NCI-H524 (cell line): ENCODE measurements around the gene LINS1.
A peak's percentile ranks its signal among the peaks of the same experiment; 100 is the strongest.

Experiments
- DNase-seq, 2 experiments: peaks; one replicate each; lab custom pipeline; 2025; lab: John Stamatoyannopoulos, UW

LINS1 gene, protein sequence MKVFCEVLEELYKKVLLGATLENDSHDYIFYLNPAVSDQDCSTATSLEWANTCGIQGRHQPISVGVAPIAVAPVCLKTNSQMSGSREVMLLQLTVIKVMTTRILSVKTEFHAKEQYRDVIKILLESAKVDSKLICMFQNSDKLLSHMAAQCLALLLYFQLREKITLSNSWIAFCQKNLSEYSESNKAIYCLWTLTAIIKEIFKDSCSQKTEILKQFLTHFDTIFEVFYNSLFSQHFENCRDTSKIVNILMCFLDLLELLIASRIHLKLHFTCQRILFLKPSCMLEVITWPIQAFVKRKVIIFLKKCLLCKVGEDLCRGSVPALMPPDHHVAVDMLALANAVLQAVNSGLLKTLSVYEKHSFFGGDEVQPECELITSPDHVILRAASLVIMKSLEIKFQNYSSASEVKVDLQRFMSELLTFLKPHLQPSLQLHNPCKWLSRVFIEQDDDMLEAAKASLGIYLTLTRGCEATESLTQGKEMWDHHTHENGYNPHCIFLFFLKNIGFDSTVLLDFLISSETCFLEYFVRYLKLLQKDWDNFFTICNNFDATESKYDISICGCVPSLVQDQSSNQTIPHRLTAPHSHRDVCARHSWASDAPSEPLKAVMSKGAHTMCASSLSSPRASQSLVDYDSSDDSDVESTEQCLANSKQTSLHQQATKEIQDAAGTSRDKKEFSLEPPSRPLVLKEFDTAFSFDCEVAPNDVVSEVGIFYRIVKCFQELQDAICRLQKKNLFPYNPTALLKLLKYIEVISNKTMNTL

DNA sequence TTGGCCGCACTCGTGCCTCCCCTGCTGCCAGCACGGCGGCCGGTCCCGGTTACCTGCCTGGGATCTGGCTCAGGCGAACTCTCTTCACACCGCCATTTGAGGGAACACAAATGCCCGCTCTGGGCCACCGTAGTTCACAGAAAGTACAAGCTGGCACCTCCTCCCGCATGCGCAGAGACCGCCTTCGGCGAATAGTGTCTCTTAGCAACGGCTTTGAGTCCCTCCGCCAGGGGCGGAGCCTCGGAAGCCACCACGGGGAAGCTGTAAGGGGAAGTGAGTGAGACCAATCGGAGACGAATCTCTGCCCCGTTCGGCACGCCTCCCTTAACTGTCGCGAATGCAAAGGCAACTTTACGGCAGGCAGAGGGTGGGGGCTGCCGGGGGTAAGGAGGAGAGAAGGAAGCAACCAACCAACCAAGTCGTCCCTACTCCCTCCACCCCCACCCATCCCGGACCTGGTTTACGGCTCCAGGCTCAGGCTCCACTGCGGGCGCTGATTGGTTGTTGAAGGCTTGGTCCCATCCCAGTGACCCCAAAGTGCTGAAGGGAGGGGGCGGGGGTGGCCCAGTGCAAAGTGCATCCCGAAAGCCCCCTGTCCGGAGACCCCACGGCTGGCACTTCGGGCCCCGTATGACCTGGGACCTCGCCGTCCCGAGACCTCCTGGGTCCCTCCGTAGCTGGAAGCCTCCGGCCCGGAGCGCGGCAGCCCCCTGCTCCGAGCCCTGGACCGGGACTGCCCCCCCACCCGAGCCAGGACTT lies at the start of gene LINS1, which contains the start of gene ASB7:
LINS1 (minus strand) TSS at position 121 of the 759 bp plus-strand sequence. CDS start 21,342 bp downstream, outside the sequence.
ASB7 (plus strand) TSS at position 526 of the 759 bp plus-strand sequence. CDS start 9,628 bp downstream, outside the sequence.
- peak; percentile 100 for DNase-seq

DNA sequence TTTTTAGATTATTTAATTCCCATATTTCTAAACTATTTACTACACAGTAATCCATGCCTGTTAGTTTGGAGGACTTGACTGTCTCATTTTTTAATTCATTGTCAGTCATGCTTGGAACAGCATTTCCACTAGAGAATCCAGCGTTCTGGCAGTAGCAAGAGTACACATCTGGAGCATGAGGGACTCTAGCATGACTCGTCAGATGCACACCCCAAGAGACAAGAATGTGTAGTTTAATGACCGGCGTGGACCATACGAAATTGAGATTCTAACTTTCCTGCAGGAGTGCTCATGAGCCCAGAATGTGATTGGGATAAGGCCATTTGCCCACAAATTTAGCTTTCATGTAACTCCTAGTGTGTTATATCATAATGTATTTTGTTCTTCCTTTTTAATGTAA lies 49.3 kb upstream of the LINS1 start:
- no peak for DNase-seq

DNA sequence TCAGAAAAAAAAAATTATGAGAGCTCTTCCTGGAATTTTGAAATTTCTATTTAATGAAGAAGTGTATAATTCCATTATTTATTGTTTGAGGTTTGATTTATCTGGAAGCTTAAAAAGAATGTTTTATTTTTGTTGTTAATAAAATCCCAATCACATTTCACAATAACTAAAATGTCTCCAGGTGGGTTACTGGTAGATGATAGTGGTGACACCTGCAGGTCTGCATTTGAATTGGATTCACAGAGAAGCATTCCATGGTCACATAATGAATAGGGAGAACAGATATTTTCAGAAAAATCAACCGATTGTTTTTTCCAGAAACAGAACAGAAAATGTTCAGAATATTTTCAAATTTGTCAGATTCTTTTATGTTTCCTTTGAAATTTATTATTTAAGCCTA lies 48.7 kb upstream of the LINS1 start:
- DNase-seq, result no peak

DNA sequence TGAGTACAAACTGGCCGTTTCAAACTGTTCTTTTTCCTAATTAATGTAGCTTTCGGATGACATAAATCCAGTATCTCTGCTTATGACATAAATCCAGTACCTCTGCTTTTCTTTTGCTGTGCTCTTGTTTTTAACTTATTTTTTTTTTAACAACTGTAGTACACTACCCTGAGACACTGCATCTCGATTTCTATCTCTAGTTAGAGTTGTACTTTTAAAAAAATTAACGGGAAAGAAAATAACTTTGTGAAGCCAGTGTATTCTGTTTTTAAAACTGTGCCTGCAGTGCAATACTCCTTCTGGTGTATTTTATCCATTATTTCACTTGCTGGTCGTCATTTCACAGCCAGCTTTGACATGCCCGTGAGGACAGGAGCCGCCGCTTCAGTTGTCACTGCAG lies 47.0 kb upstream of the LINS1 start:
- no peak for DNase-seq

DNA sequence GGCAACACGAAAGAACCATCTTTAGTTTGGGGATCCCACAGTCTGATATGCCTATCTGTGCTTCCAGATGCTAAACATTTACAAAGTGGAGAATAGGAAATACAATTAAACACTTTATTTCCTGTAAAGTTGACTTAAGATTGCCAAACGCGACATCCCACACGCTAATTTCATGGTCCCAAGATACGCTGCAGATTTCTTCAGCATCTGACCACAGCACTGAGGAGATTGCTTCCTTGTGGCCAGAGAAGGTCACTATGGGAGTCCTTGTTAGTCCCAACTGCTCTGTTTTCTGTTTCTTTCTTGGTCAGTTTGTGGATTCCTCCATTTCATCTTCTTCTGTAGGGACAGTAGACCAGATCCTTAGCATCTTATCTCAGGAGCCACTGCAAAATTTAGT lies 43.7 kb upstream of the LINS1 start:
- DNase-seq, result no peak

DNA sequence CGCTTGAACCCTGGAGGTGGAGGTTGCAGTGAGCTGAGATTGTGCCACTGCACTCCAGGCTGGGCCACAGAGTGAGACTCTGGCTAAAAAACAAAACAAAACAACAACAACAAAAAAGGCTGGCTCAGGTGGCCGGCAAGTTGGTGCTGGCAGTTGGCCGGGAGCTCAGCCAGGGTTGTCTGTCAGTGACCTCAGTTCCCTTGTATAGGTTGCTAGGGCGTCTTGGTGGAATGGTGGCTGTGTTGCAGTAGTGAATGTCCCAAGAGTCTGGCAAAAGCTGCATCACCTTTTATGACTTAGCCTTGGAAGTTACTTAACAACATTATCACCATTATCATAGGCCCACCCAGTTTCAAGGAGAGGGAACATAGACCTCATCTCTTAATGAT lies 41.0 kb upstream of the LINS1 start:
- no peak for DNase-seq

DNA sequence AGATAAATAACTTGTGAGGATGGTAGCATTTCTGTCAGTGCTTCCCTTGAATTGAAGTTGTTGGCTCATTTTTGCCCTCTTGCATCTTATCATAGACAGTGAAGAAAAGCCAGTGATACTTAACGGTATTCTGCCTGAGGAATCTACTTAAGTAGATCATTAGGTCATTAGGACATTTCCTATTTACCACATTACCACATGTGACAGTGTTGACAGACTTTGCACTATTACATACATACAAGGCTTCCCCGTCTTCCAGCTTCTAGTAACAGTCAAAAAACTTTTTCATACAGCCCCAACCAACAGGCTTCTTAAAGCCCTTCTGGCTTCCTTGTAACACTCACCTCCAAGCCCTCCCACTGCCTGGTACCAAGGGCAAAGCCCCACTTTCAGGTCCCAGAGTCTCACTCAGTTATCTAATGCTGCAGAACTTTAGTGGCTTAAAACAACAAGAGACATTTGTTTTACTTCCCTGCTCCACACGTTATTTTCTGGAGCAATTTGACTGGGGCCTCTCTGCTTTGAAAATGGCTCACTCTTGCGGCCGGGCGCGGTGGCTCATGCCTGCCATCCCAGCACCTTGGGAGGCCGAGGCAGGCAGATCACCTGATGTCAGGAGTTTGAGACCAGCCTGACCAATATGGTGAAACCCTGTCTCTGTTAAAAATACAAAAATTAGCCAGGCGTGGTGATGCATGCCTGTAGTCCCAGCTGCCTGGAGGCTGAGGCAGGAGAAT lies 40.4 kb upstream of the LINS1 start:
- no peak for DNase-seq

DNA sequence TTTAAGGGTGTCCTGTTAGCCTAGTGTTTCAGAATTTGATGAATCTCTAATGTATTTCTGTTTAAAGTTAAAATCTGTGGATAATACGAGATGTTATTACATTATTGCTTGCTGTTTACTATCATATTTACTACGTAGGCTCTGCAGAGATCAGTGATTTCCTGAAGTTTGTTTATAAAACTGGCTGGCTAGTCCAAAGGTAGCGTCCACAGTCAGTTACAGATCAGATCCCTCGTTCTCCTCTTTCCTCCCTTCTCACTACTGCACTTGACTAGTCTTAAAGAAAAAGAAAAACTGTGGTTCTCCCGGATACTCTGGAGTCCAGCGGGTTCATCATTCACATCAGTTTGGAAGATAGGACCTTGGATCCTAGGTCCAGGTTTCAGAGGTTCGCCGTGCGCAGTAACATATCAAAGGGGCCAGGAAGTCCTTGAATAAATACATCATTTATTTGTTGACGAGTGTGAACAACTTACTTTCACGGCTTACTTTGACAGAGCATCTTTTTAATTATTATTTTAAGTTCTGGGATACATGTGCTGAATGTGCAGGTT lies 36.3 kb upstream of the LINS1 start:
- DNase-seq, result no peak

DNA sequence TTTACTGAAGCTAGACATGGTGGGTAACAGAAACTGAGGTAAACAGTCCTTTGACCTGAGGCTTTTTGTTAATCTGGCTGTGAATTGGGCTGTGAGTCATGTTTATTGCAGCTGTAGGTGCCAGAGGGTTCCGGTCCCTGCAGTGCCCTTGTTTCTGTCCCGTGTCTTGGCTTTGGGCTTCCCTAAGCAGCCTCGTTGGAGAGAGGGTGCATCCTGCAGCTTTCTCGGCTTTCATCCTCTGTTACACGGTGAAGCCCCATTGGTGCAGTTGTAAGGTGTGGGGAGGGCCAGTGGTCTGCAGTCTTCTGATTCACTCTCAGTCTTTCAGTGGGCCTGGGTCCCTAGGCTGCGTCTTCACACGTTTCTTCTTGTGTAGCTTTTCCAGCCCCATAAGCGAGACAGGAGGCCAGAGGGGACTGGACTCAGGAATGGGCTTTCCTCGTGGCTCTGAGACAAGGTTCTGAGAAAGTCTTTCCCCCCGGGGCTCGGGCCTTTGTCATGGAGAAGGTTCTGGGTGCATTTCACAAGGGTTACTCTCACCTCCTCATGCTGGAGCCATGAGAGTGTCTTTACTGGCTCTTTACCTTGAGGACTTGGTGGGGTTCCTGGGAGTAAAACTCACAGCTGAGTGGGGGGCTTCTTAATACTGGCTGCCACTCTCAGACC lies 33.6 kb upstream of the LINS1 start:
- no peak for DNase-seq

DNA sequence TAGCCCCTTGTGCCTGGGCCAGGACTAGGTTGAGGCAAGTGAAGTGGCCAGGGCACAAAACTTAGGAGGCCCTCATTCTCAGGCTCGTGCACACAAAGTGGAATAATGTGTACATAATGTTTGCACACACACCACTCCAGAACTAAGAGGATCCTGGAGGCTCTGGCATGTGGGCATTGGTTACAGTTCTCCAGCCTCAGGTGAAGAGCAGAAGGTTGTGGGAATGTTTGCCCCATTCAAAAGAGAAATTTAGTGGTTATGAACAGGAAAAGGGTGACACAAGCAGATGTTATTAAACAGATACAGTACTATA lies 31.7 kb upstream of the LINS1 start:
- DNase-seq, result no peak

DNA sequence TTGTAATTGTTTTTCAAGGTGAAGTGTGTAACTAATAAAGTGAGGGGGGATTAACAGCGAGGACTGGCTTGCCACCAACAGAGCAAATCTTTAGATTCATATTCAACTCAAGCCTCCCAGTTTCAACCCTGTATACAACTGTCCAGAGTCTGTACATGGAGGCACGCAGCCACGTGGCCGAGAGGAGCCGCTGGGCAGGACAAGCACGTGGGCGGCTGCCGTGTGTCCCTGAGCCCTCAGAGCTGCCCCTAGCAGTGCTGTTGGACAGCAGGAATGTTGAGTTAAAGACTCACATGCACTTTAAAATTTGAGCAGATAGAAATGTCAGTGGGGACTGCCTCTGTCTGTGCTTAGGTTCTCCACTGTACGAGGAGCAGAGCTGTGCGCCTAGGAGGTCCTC lies 29.8 kb upstream of the LINS1 start:
- no peak for DNase-seq

DNA sequence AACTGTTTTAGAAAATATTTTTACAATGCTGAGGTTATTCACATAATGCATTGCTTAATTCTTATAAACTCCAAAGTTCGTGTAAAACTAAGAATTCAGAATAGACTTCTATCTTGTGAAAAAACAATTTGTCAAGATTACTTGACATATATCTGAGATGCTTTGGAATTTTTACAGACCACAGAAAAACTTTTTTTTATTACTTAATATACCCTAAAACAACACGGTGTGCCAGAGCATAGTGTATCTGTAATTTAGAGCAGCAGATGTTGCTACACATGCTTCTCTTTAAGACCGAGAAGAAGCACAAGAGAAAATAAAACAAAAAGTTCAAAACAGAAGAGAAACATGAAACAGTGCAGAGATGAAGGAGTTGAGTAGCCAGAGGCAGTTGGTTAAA lies 26.8 kb upstream of the LINS1 start:
- DNase-seq, result no peak

DNA sequence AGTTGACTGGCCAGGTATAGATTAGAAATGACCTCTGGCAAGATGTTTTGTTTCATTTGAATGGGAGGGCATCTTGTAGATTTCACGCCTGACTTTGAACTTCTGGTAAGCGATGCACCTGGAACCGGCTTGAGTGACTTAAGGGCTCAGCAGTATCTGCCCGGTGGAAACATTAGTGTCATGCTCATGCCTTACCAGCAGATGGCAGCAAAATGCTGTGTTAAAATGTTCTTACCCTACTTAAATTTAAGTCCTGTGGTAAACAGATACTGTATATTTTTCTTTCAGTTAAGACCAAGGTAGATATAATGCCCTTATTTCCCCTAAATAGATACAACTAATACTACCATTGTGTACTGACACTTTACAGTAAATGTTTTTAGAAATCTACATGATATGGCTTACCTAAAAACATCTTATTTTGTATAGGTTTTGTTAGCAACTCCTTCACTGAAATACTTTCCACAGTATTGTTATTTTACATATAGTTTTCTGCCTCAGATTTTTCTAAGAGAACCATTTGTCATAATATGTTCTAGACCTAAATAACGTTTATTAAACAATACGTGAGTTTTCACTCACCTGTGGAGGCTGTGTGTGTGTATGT lies 25.9 kb upstream of the LINS1 start:
- DNase-seq, result peak; percentile 37 to 79

DNA sequence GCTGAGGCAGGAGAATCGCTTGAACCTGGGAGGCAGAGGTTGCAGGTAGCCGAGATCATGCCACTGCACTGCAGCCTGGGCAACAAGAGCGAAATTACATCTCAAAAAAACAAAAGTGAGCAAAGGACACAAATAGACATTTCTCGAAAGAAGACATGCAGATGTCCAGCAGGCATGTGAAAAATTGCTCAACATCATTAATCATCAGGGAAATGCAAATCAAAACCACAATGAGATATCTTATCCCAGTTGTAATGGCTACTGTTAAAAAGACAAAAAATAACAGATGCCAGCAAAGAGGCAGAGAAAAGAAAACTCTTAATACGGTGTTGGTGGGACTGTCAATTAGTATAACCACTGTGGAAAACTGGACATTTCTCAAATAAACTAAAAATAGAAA lies 21.3 kb upstream of the LINS1 start:
- DNase-seq, result no peak

DNA sequence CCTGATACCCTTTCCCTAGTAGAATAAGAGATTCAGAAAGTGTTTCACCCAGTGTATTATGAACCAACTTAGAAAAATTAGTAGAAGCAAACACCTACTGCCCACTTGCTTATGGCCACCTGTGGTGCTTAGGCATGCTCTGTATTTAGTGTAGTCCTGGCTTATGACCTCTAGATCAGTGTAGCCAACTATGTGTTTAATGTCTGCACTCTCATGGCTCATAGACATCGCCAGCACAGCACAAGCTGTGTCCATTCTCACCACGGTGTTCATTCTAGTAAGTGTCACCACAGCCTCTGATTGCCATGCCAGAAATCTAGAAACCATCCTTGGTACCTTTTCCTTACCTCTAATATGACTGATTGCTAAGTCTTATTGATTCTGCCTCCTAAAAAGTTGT lies 14.7 kb upstream of the LINS1 start:
- DNase-seq, result no peak

DNA sequence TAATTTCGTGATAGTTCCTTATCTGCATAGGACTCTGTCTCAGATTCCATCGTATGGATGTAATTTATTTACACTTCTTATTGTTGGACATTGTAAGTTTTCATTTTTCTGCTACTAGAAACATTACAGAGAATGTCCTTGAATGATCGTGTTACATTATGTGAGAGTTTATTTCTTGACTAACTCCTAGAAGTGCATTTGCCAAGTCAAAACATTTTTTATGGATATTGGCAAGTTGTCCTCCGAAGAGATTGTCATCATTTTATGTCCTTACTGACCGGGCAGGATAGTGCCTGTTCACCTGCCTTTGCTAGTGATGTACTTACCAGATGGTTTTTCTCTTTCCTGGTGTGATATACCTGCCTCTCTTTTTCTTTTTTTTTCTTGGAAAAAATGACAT lies 13.8 kb upstream of the LINS1 start:
- DNase-seq, result no peak

DNA sequence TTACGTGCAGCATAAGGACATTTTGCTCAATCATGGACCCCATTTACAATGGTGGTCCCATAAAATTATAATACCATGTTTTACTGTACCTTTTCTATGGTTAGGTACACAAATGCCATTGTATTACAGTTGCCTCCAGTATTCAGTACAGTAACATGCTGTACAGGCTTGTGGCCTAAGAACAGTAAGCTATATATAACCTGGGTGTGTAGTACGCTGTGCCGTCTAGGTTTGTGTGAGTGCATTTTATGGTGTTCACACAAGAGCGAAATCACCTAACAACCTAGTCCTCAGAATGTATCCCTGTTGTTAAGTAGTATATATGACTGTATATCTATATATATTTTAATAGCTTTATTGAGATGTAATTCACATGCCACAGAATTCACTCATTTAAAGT lies 12.9 kb upstream of the LINS1 start:
- DNase-seq, result no peak

DNA sequence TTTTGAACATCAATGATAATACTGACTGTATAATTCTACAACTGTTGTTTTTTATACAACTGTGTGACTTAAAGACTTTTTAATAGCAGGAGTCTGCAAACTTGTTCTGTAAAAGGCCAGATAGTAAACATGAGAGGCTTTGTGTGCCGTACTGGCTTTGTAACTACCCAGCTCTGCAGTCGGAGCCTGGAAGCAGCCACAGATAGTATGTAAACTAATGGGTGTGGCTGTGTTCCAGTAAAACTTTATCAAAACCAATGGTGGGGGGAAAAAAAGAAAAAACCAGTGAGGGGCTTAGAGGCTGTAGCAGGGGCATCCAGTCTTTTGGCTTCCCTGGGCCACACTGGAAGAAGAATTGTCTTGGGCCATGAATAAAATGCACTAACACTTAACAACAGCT lies 12.4 kb upstream of the LINS1 start:
- DNase-seq, result no peak

DNA sequence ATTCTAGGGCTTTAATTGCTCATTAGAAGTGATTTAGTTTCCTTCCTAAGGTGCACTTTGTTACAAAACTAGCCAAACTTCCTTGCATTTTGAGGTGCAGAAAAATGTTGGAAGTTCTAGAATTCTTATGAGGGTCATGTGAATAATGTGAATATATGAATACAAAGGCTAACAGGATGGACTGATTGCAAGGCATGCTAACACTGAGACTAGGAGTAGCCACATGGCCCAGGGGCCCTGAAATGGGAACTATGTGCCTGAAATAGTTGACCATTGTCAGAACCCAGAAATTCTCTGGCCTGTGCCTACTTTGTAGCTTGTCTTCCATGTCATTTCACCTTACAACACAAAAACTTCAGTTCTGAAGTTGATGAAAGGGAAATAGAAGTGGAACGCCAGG lies 11.2 kb upstream of the LINS1 start:
- no peak for DNase-seq

DNA sequence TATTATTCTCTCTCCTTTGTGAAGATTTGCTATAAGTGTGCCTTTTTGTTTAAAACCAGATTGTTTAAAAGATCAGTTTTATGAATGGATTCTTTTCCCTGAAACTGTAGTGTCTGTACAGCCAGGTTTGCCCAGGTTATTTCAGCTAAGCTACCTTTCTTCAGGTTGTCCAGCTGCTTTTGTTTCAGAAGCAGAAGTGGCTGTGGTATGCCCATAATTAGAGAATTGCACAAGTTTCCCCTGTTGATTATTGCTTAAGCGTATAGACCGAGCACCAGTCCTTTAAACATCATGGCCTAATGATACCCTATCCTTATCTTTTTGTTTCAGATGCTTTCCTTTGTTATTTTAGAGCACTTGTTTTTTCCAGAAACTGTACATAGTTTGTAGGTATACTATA lies 10.6 kb upstream of the LINS1 start:
- no peak for DNase-seq
